Measurements from ENCODE around the gene RTN4RL1.

Gene RTN4RL1, protein sequence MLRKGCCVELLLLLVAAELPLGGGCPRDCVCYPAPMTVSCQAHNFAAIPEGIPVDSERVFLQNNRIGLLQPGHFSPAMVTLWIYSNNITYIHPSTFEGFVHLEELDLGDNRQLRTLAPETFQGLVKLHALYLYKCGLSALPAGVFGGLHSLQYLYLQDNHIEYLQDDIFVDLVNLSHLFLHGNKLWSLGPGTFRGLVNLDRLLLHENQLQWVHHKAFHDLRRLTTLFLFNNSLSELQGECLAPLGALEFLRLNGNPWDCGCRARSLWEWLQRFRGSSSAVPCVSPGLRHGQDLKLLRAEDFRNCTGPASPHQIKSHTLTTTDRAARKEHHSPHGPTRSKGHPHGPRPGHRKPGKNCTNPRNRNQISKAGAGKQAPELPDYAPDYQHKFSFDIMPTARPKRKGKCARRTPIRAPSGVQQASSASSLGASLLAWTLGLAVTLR

DNA sequence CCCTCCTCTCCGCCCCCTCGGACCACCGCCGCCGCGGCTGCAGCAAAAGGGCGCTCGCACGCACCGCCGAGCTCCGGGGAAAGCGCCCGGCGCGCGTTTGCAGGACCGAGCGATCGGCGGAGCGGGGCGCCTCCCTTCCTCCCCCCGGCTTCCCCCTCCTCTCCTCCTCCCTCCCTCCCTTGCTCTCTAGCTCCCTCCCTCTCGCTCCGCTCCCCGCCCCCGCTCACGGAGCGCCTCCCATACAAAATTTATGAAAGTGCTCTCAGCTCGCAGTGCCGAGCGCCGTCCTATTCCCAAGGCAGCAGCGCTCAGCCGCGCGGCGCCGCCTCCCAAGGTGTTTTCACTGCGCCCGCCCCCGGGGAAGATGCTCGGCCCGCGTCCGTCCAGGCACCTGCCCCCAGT, at the start of gene RTN4RL1:
Gene RTN4RL1 (minus strand): TSS at position 115 of the 402 bp plus-strand sequence. CDS start 469 bp downstream, outside the sequence.
- peak; percentile 82 for DNase-seq (ENCODE audit: low spot score)

DNA sequence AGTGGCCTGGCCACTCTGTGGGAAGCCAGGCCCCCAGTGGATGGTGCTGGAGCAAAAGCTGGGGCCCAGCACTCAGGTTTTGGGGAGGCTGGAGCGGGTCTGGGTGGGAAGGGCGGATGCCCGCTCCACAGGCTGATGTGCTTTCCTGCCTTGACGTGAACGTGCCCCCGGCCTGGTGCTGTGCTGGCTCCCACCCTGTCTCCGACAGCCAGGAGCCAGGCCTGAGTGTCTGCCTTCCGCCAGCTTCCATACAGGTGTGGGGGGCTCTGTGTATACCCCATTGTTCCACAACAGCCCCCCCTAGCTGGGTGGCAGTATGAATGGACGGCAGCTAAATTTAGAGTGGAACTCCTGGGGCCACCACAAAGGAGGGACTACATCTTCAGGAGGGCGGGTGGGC, 49.8 kb upstream of the RTN4RL1 start:
- DNase-seq (ENCODE audit: low spot score): no peak

DNA sequence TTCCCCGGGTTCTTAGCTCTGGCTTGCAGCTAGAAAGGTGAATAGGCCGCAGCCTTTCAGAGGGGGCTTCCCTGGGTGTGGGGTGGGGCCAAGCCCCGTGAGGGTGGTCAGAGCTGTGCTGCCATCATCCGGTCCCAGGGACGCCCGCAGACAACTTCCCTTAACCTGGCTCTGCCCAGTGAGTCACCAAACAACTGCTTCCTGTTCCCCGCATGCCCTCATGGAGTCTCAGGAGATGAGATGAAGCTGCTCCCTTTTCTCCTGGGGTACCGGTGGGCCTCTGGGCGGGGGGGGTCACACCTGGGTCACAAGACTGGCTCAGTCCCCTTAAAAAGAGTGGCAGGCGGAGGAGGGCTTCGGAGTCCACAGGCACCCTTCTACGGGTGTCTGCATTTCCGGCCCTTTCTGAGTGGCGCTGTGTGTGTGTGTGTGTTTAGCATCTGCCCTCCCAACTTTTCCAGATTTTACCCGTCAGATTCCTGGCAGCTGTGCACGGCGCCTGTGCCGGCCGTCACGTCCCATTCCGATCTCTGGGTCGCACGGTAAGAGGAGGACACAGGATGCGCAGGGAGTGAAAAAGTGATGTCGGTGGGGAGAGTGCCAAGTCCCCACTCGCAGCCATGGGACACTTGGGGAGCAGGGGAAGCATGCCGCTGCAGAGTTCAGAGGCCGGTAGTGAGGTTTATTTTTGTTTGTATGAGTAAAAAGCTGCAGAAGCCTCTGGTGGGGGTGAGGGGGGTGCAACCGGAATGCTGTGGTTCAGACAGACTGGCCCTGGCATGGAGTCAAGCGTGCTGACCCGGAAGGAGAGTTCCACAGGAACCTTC, 46.5 kb upstream of the RTN4RL1 start:
- DNase-seq (ENCODE audit: low spot score): no peak

DNA sequence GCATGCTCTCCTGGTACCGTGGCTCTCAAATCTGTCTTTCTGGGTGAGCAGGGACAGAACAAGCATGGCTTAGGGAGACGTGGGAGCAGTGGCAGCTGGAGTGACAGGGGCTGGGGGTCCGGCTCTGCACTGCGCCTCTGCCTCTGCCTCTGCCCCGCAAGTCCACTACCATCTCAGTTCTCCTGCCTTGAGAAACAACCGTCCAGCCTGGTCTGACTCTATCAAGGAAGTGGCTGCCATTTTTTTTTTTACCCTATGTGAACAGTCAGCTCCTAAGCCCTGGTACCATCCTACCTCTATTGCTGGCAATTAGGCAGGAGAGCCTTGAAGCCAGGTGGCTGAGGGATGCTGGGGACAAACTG, 45.9 kb upstream of the RTN4RL1 start:
- DNase-seq (ENCODE audit: low spot score): no peak

DNA sequence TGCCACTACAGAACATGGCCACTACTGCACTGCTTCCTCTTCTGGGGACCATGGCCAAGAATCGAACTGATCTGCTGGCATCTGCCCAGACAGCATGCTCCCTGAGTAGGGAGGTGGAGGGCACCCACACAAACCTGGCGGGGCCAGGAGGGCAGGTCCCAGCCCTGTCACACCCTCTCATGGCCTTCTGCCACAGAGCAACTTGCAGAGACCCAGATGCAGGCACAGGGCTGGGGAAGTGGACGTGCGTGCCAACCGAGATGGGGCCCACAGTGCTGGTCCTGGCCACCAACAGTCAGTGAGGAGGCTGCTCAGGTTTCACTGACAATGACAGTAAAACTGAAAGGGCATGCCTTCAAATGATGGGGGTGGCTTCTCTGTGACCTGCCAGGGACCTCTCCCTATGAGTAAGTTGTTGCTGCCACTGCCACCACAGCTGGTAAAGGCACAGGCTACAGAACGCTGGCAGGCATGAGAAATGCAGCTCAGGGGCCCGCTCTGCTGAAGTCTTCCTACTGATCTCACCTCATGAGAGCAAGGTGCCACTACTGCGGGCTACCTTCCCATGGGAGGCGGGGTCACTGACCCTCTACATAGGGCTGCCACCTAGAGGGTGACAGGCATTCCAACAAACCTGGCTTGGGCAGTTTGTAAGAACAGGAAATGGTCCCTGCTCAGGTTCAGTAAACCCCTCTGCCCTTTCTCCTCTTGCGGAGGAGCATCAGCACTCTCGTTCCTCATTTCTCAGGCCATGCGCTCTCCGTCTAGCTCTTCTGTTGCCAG, 45.3 kb upstream of the RTN4RL1 start:
- no peak for DNase-seq (ENCODE audit: low spot score)

DNA sequence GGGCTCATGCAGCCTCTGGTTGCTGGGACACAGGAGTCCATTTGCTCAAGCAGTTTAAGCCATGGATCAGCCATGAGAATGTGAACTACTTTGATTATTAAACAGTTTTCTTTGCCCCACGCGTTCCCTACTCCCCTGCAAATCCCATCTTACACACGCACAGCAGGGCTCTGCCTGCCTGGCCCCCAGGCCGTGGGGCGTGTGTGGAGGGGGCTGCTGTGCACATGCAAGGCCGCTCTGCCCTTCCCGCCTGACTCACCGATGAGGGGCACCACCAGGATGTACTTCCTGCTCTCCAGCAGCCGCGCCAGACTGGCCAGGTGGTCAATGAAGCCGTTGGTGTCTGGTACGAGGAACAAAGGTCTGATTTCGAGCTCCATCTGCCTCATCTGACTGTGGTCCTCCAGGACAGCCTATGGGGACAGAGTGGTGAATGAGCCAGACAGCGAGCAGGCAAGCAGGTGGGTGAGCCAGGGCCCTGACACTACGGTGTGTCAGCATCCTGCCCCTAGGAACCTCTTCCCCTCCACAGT, 43.5 kb upstream of the RTN4RL1 start:
- no peak for DNase-seq (ENCODE audit: low spot score)

DNA sequence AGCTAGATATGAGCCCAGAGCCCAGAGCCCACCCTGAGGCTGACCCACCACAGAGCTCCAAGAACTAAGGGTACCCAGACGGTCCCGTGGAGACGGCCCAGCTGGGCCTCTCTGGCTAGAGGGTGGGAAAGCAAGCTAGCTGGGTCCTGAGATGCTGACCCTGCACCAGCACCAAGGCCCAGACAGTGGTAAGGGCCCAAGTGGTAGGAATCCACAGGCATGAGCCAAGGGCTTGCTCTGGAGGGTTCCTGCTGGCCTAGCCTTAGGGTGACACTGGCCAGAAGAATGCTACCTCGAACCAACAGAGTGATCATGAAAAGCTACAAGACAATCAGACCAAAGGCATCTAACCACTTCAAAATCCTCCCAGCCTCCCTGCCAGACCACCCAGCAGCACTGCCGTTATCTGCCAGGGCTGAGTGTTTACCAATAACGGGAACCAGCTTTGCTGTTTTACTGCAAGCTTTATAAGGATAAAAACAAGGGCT, 42.9 kb upstream of the RTN4RL1 start:
- DNase-seq (ENCODE audit: low spot score): no peak

DNA sequence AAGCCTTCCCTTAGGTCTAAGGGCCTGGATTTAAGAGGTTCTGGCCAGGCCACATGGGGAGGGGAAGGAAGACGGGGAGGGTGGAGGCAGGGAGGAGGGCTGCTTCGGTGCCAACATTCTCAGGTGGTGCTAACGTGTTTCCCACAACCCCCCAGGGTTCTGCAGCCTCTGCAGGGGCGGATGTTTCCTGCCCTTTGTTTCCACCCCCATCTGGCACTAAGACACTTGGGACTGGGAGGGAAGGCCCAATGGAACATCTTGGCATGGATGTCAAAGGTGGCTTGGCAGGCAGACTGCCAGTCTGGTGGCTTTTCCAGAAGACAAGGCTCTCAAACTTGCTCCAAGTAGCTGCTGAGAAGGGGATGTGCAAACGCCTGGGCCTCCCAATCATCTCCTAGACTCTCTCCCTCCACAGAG, 42.5 kb upstream of the RTN4RL1 start:
- no peak for DNase-seq (ENCODE audit: low spot score)

DNA sequence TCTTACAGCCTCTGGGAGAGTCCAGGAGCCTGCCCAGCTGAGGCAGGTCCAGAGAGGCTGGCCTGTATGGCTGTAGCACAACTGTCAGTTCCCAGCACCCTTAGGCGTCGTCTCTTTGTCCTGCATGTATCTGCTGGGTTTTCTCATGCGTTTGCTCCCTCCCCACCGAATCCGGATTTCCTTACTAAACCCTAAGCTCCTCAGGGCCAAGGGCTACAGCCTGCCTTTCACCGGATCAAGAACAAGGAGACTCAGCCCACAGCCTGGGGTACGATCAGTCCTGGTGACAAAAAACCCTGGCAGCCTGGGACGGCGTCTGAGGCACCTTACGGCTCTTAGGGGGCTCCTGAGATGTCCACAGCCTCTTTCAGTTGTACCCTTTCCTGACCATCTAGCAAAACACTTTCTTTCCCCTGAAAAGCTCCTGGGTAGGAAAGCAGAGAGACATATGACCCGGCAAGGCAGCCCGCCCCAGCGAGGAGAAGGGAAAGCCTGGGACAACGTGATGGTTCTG, 42.0 kb upstream of the RTN4RL1 start:
- no peak for DNase-seq (ENCODE audit: low spot score)

DNA sequence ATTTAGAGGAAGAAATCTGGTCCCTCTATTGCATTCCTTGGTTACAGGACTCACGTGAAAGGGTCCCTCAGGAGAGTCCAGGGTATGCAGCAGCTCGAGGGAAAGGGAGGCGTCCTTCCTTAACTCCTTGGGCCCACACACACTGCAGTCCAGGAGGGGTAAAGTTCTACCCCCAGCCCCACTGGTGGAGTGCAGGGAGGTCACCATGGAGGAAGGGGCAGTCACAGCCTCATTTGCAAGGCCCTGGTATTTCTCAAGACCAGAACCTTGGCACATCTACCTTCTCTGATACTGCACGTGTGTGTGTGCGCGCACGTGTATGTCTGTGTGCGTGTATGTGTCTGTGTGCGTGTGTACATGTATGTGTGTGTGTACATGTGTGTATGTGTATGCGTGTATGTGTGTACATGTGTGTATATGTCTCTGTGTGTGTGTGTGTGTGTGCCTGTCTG, 40.8 kb upstream of the RTN4RL1 start:
- no peak for DNase-seq (ENCODE audit: low spot score)

DNA sequence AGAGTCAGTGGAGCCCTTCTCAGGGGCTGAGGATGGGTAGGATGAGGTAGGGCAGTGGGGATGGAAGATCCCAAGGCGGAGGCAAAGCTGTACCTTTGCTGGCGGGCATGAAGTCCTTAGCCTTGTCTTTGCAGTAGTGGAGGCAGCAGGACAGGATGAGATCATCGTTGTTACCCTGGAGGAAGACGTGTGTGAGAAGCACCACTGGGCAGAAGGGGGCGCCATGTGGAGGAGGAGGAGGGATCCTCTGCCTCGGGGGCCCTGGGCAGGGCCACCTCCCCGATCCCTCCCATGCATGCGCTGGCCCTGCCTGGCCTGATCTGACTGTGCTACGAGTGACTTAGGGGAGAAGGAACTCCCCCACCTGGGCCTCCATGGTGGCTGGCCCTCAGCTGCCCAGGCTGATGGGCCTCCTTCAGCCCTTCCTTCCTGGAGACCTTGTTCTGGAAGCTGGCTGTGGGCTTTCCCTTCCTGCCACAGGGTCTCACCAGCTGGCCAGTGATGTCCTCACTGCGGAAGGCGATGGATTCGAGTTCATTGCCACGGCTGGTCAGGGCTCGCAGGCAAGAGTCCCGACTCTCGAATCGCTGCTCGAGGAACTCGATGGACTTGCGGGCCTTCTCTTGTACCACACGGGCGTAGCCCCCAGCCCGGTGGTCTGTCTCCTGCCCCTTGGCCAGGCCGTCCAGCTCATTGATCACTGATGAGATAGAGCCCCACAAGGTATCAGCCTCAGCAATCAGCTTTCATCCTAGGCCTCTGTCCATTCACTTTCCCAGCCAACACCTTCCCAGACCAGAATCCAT, 40.0 kb upstream of the RTN4RL1 start:
- no peak for DNase-seq (ENCODE audit: low spot score)

DNA sequence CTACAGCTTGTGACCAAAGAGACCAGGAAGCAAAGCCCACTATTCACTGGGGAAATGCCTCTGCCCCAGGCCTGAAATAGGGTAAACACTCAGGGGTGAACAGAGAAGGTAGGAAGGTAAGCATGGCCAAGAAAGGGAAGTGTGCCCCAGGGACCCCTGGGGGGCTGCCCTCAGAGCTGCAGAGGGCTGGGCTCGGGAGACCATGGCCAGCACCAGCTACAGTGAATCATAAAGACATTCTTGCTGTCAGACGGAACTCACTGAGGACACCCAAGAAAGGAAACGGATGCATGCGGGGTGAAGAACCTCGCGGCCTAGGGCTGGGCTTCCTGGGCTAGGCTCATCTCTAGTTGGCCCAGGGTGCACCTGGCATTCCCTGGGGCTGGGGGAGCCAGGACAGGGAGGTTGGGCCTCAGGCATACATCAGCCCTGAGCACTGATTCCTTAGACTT, 39.4 kb upstream of the RTN4RL1 start:
- DNase-seq (ENCODE audit: low spot score): no peak

DNA sequence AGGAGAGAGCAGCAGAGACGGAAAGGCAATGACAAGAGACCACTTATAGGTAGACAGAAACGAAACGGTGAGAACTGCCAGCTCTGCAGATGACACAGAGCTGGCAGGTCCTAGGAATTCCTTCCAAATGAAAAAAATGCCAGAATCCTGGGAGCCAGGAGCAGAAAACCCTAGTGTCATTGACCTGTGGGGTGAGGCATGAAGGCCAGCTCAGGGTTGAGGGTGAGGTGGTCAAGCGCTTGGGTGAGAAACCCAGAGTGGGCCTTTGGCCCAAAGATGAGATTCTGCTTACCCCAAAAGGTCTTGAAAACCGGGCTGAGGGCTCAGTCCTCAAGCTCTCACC, 39.0 kb upstream of the RTN4RL1 start:
- DNase-seq (ENCODE audit: low spot score): no peak

DNA sequence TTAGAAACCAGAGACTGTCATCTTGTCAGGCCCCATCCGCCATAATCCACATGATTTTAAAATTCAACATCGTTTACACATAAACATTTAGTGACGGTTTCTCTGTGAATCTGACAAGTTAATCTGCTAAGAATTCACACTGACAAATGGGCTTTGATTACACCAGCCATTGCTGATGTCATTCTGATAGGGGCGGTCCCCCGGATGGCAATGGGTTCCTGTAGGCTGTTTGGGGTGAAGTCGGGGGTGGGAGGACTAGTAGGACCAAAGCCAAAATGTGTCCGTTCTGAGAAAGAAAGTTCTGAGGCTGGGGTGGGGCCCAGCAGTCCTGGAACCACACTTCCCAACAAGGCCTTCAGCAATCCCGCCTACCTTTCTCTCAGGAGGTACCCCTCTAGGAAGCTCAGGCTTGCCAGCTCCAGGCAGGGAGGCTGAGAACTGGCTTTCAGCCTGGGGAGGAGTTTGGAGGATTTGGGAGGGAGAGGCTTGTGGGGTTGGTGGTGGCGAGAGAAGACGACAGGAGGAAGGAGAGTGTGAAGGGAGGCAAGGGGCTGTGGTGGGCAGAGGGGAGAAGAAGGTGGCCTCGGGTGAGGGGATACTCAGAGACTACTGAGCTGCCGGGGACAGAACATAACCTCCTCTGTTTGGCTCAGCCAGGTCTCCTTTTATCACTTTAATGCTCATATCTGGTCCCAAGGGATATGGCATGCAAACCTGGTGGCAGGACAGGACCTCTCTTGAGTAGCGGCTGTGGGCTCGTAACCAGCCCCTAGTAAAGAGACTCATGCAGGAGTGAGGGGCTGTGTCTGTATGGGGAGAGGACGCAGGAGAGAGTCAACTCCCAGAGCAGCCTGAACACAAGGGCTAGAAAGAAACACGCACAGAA, 38.4 kb upstream of the RTN4RL1 start:
- DNase-seq (ENCODE audit: low spot score): no peak

DNA sequence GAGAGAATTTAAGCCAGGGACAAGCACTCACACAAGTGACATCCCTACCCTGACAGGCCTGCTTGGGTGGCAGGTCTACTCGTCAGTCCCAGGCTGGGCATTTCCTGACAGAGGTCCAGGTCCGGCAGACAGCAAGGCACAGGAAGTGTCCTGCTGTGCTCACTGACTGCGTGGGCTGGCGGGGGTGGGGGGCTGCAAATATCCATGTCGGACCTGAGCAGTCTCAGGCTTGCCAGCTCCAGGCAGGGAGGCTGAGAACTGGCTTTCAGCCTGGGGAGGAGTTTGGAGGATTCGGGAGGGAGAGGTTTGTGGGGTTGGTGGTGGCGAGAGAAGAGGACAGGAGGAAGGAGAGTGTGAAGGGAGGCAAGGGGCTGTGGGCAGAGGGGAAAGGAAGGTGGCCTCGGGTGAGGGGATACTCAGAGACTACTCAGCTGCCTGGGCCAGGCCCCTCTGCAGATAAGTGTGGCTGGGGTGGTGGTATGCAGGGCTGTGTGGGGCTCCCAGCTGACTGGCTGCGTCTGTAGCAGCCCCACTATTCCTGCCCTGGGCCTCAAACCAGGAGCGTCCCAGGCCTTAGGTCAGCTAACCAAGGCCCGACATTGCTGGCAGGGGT, 37.5 kb upstream of the RTN4RL1 start:
- no peak for DNase-seq (ENCODE audit: low spot score)

DNA sequence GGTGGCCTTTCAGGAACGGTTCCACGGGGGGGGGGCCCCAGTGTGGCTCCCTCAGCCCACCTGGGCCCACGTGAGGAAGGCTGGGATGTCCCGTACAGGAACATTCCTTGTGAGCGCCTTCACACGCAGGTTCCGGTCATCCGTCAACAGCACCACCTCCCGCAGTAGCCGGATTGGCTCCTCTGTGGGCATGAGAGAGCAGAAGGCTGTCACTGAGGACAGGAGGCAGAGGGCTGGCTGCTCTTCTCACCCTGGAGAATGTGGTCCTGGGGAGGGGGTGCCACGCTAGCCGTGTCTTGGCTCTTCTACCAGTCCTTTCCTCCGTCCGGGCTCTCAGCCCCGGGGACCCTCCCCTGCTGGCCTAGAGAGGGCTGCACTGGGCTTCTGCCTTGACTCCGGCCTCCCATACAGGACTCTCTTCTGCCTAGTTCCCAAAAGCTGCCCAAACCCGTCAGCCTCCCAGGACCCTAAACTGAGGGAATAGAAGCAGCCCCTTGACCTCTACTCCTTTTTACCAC, 36.4 kb upstream of the RTN4RL1 start:
- DNase-seq (ENCODE audit: low spot score): no peak

DNA sequence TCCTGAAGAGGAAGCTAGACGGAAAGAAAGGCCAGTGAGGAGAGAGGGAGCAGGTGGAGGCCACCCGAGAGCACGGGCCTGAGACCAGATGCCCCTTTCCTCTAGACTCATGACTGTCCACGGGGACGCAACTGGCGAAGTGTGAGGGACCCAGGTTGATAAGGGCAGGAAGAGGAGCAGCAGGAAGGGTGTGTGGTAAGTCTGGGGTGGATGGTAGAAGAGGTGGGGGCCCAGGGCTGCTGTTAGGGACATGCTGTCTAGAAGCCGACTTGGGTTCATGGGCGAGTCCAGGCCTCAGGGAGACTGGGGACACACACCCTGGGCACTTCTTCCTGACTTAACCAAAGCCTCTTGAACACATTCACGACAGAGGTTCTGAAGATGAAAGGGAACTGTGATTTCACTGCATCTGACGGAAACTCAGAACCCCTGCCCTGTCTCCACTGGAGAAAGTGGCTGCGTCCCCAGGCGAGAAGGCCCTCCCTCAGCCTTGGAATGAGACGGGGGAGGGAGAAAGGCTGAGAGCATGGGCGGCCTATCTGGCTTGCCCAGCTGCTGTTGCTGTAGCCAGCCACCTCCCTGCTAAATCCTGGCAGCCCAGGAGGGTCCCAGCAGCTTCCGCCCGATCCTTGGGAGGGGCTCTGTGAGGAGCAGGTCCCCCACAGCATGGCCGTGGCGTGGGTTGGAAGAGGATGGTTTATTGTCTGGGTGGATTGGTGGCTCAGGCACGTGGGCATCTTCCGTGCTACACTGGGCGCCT, 35.7 kb upstream of the RTN4RL1 start:
- DNase-seq (ENCODE audit: low spot score): no peak

DNA sequence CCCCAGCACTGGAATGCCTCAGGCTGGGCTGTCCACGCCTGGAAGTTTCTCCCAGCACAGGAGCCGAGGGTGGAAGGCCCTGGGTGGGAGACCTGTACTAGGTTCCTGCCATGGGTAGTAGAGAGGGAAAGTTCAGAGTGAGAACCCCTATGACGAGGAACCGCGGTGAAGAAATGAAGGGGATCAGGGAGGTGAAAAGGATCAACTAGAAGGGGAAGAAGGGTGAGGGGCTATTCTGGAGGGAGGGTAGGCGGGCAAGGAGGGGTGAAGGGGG, 35.2 kb upstream of the RTN4RL1 start:
- DNase-seq (ENCODE audit: low spot score): no peak
